ENCODE data around the gene BTBD8. TPM values are rescaled to one million over a fixed set of nuclear protein-coding genes. Genes with fewer than 3 reads are reported as not detected.

BTBD8 gene
- total and polyA plus RNA-seq, 2 of the 4 experiments (the other 2 are of a cell fraction): 0.94 to 2.0 TPM

DNA sequence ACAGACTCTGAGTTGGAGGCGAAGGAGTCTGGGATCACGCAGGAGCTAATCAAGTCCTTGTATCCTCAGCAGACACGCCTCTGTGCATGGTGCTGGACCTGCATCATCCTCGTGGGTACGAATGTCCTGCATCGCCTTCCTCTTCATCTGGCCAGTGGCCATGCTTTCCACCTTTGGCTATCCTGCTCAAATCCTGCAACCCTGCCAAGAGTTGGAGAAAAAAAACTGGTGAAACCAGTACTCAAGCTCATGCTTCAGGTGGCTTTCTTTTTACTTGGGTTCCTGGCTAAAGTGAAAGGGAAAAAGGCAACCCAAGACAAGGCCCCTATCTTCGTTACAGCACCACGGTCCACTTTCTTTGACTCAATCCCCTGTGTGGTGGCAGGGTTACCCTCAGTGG lies 13.8 kb upstream of the BTBD8 start:
- no peak overlapping the region for H2BK20ac ChIP-seq (ENCODE audit: low read depth, low read length)
- ChIA-PET POLR2A (ENCODE audit: unreplicated experiment) (no interaction called here), CTCF (no interaction called here)
- no peak overlapping the region for H3K14ac ChIP-seq (replicated peaks; ENCODE audit: low read depth, low read length)
- no peak for DNase-seq
- H2BK120ac ChIP-seq (ENCODE audit: low read depth, low read length): no peak overlapping the region
- no peak overlapping the region for H4K5ac ChIP-seq (ENCODE audit: low read depth, low read length)
- ATAC-seq (ENCODE audit: low read depth): no peak
- no peaks in the 10 kb centered on the region for H4K20me1 ChIP-seq (ENCODE audit: insufficient read depth, low read length)
- TF ChIP-seq RCOR1 (IDR thresholded peaks at IDR 0.05; ENCODE audit: insufficient replicate concordance, low read length): no peak
- no peak overlapping the region for H2AFZ ChIP-seq (replicated peaks; ENCODE audit: low read length, poor library complexity)
- no peaks in the 10 kb centered on the region for H3K27me3 ChIP-seq (ENCODE audit: control insufficient read depth, insufficient read depth, low read length)
- H3K4me1 ChIP-seq (ENCODE audit: control insufficient read depth, insufficient read depth, low read length): no peaks in the 10 kb centered on the region
- no peak overlapping the region for H3K56ac ChIP-seq (ENCODE audit: extremely low read depth, insufficient read depth, low read length)
- no peak overlapping the region for H2AK9ac ChIP-seq (replicated peaks; ENCODE audit: low read depth, low read length, poor library complexity)
- no peak overlapping the region for H4K8ac ChIP-seq (ENCODE audit: low read depth in 2 of 2, low read length in 2 of 2)
- no peak overlapping the region for H3K27ac ChIP-seq (ENCODE audit: insufficient read depth, low read length)
- H3K4me3 ChIP-seq (ENCODE audit: insufficient read depth, low read depth, low read length): no peak overlapping the region
- no peak overlapping the region for H3K9ac ChIP-seq (ENCODE audit: low read depth, low read length)
- H3K18ac ChIP-seq (ENCODE audit: low read depth, low read length): no peak overlapping the region
- dilution Hi-C loops (cut with HindIII; ENCODE audit: low sequenced_read_pairs, unreplicated experiment) (no loop called here), in situ Hi-C loops (cut with MboI; ENCODE audit: low sequenced_read_pairs) (no loop called here), intact Hi-C loops (cut with micrococcal nuclease) (no loop called here)
- no peak overlapping the region for H3K4ac ChIP-seq (ENCODE audit: low read depth, low read length)
- no peak overlapping the region for H3K4me2 ChIP-seq (ENCODE audit: low read depth, low read length)
- no peak overlapping the region for H2AK5ac ChIP-seq (ENCODE audit: low read depth, low read length)
- H2BK15ac ChIP-seq (ENCODE audit: low read depth, low read length): no peak overlapping the region
- WGBS, 2 experiments (ENCODE audit: extremely low coverage in 2 of 2, insufficient read length in 1 of 2): 90% methylated on average over 6 of the region's 8 CpGs; no CpG with 5 or more reads in 1 of the 2 experiments
- H3K23ac ChIP-seq (ENCODE audit: low read depth, low read length): no peak overlapping the region
- no TSS peak for BruUV-seq (replicated peaks)
- H3K9me3 ChIP-seq (ENCODE audit: control insufficient read depth, insufficient read depth, low read length): no peaks in the 10 kb centered on the region
- H3K9me1 ChIP-seq (ENCODE audit: insufficient read depth, low read length): no peaks in the 10 kb centered on the region
- no peaks in the 10 kb centered on the region for H3K79me1 ChIP-seq (ENCODE audit: low read depth in 1 of 2, low read length in 2 of 2)
- no peak overlapping the region for H4K91ac ChIP-seq (ENCODE audit: insufficient read depth, low read depth, low read length)
- H2BK5ac ChIP-seq (ENCODE audit: low read depth, low read length, poor library complexity, severe bottlenecking): no peak overlapping the region
- no peaks in the 10 kb centered on the region for H3K36me3 ChIP-seq (ENCODE audit: control insufficient read depth, insufficient read depth, low read length)

Data from IMR-90 (cell line).